Adrenal gland (tissue), 12 donors: ENCODE data around the gene MAP3K7CL. TPM values are rescaled to one million over a fixed set of nuclear protein-coding genes. Genes with fewer than 3 reads are reported as not detected.

Experiments
- DNase-seq, 7 donors: peaks; one replicate each; pipeline ENCODE4 v3.0.0-alpha.2; 2019 to 2020
- H3K27ac ChIP-seq, 5 donors: fragments of 200-600 bp; sonication (generic) in 4 of 5; 1 replicate in 3 of 5; 2 replicates in 2 of 5; pipeline versions ENCODE4 v1.5.1 to v1.8.0; 2016 to 2020; ENCODE audit warnings: mild to moderate bottlenecking in 1 of 5
- H3K27me3 ChIP-seq: fragments of 200-600 bp; 2 replicates; pipeline ENCODE4 v1.8.0; 2021
- H3K36me3 ChIP-seq, 2 donors: fragments of 200-600 bp; replicated peaks in 1 of 2; 1 replicate in 1 of 2; 2 replicates in 1 of 2; pipeline versions ENCODE4 v1.5.1 to v1.8.0; 2018 to 2022
- H3K4me1 ChIP-seq, 2 donors: fragments of 200-600 bp; replicated peaks in 1 of 2; 1 replicate in 1 of 2; 2 replicates in 1 of 2; pipeline versions ENCODE4 v1.5.1 to v1.8.0; 2018 to 2021
- H3K4me3 ChIP-seq, 4 donors: fragments of 200-600 bp; sonication (generic) in 3 of 4; one replicate each; pipeline ENCODE4 v1.5.1; 2016 to 2018
- H3K9me3 ChIP-seq, 3 donors: fragments of 200-600 bp; sonication (generic) in 1 of 3; replicated peaks in 1 of 3; 1 replicate in 2 of 3; 2 replicates in 1 of 3; pipeline versions ENCODE4 v1.5.1 to v1.8.0; 2016 to 2021
- POLR2A ChIP-seq, 2 donors: fragments of 450-650 bp; IDR thresholded peaks; one replicate each; pipeline ENCODE4 v1.6.1; 2017; ENCODE audit warnings: antibody characterized with exemption in 2 of 2, mild to moderate bottlenecking in 2 of 2, moderate library complexity in 1 of 2
- WGBS, 4 donors: extraction: QIAGEN DNeasy Blood & Tissue Kit in 2 of 4; methylation state at CpG; one replicate each; pipeline versions ENCODE4 v1.1.5 to v1.1.7; 2013 to 2017; 5-methylcytosine and 5-hydroxymethylcytosine counted together
- intact Hi-C, 2 donors: fragments of 100-400 bp; cut with DNase I; formaldehyde crosslinking; loops; one replicate each; pipeline versions ENCODE4 v1.14.1 to v1.15.0; 2022 to 2023
- polyA plus RNA-seq, 3 donors: library from polyadenylated mRNA; stranded (reverse); fragments of 200-250 nt in 2 of 3; fragments of 350-450 nt in 1 of 3; fragmentation: Illumina TruSeq in 1 of 3; extraction: RNeasy Lipid Tissue Mini Kit (QIAGEN cat#74804) in 1 of 3; gene quantifications; one replicate each; pipeline ENCODE4 v1.2.3, GENCODE V29; 2013 to 2014
- total RNA-seq, 9 donors: library from RNA; depleted of rRNA in 4 of 9; stranded (reverse); fragments of >200 nt in 4 of 9; fragments of 120-200 nt in 1 of 9; fragmentation: NEBNext Ultra II Directional in 1 of 9; extraction: Animal tissue kit (Norgen Biotek cat#: 25700) in 1 of 9; gene quantifications; one replicate each; pipeline versions ENCODE4 v1.1.0 to v1.2.4, GENCODE V29; 2013 to 2023
- TF ChIP-seq, protein P1 (sequence below), 6 experiments: fragments of 450-650 bp in 4 of 6; fragments of 200-600 bp in 2 of 6; sonication (generic) in 1 of 6; IDR thresholded peaks; 1 replicate in 5 of 6; 2 replicates in 1 of 6; pipeline versions ENCODE4 v1.5.1 to v1.8.0; 2016 to 2021; ENCODE audit warnings: antibody characterized with exemption in 6 of 6, mild to moderate bottlenecking in 2 of 6, moderate library complexity in 1 of 6
- donor health status: healthy with polysubstance abuse.
- donor health status: Bipolar disorder and iron deficiency.
- donor health status: DM: yes; HTN: yes; CAD: no.
- donor health status: DM: no; HTN: no; CAD: no.
- donor health status: DM: no; HTN: no; CAD: no.
- donor health status: DM: yes; HTN: yes; CAD: no.

MAP3K7CL gene
- total and polyA plus RNA-seq, 12 donors, result 3.6 to 29.5 (median 16.9) TPM

DNA sequence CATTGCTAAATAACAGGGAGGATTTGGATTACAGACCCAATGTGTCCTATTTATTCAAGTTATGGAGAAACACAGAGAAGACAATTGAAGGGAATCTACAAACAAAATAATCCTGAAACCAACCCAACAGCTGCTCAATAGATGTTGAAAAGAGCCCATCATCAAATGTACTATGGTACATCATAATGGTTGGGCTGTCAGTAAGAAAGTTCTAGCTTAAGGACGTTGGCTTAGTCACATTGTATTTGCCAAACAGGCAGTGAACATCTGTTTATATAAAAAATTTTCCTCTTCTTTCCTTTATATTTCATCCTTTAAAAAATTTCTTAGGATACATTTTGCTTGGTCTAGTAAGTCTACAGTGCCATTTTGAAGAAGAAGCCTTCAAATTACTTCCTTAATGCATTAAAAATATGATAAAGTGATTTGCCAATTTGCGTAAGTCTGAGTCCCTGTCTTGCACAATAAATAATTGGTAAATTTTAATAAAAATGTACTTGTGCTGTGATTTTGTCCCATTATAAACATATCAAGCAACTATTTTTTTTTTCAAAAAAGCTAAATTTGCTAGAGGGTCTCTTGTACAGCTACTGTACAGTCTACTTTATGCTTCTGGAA, 14.4 kb downstream of the MAP3K7CL start:
- intact Hi-C loops, result no loop called here
- peak overlapping the region; percentile 15 to 75 (median 53) for H3K27ac ChIP-seq

DNA sequence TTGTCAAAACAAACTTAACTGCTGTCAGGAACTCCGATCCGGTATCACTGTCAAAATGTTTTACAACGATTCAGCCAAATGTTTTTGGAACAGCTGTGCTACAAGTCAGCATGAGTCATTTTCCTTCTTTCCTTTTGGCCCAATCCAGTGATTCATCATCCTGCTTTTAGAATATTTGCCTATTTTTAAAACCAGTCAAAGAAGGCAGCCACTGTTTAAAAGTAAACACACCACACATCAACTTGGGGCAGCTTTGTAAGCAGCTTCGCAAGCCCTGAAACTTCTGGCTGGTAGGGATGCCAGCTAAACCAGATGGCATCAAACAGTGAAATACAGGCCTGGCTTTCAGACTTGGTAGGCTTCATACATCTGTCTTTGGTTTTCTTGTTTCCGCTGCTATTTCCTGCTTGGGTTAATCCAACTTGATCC, 14.9 kb downstream of the MAP3K7CL start:
- peaks cover 10 to 21% of the 10 kb centered on the region in 2 donors for H3K4me1 ChIP-seq
- WGBS, 4 donors, result 21 to 25% (median 24%) methylated on average over 5 of the region's 5 CpGs
- no peaks in the 10 kb centered on the region for H3K36me3 ChIP-seq
- peak; percentile 24 to 64 (median 37) for DNase-seq
- intact Hi-C loops, result no loop called here
- H3K27me3 ChIP-seq, result no peaks in the 10 kb centered on the region
- TF ChIP-seq POLR2A (IDR thresholded peaks at IDR 0.05), result no peak
- TF ChIP-seq, protein P1, sequence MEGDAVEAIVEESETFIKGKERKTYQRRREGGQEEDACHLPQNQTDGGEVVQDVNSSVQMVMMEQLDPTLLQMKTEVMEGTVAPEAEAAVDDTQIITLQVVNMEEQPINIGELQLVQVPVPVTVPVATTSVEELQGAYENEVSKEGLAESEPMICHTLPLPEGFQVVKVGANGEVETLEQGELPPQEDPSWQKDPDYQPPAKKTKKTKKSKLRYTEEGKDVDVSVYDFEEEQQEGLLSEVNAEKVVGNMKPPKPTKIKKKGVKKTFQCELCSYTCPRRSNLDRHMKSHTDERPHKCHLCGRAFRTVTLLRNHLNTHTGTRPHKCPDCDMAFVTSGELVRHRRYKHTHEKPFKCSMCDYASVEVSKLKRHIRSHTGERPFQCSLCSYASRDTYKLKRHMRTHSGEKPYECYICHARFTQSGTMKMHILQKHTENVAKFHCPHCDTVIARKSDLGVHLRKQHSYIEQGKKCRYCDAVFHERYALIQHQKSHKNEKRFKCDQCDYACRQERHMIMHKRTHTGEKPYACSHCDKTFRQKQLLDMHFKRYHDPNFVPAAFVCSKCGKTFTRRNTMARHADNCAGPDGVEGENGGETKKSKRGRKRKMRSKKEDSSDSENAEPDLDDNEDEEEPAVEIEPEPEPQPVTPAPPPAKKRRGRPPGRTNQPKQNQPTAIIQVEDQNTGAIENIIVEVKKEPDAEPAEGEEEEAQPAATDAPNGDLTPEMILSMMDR (IDR thresholded peaks at IDR 0.05), result no peak
- H3K4me3 ChIP-seq, result peak overlapping the region in 1 of 4 donors; percentile 24
- H3K9me3 ChIP-seq, result no peaks in the 10 kb centered on the region
- peak overlapping the region; percentile 15 to 75 (median 53) for H3K27ac ChIP-seq

More for the DNA sequence above, 14.4 kb downstream of the MAP3K7CL start:
- Histone ChIP-seq H3K4me3 (peak overlapping the region in 1 of 4 donors; percentile 24), H3K27me3 (no peaks in the 10 kb centered on the region), H3K9me3 (no peaks in the 10 kb centered on the region), H3K4me1 (peaks cover 10 to 21% of the 10 kb centered on the region in 2 donors), H3K36me3 (no peaks in the 10 kb centered on the region)
- 20 to 33% (median 27%) methylated on average over 2 of the region's 2 CpGs for WGBS, 4 donors
- DNase-seq, result no peak
- TF ChIP-seq, protein P1 (IDR thresholded peaks at IDR 0.05), result no peak
- TF ChIP-seq POLR2A (IDR thresholded peaks at IDR 0.05), result no peak

DNA sequence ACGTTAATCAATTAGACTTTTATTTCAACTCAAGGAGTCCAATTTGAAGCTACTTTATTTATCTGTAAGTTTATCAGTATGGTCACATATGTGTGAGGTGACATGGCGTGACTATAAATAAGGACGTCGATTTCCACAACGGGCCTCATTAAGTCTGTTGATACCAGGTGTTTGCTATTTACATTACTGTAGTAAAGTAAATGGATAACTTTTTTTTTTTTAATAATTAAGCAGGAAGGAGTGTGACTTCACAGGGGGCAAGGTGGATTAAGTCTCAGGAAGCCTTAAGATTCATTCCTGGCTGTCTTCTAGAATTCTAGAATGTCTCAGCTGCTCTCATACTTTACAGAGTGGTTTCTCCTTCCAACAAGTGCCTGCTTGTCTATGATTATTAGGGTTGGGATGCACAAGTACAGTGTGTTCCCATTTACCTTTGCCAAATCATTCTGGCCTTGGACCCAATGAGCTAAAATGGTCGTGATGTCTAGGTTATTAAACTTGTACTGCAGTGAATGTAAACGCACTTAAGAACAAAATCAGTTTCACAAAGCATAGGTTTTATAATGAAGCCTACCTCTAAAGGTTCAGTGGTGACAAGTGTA, 15.5 kb downstream of the MAP3K7CL start:
- no peak for DNase-seq
- H3K9me3 ChIP-seq, result no peaks in the 10 kb centered on the region
- H3K36me3 ChIP-seq, result no peaks in the 10 kb centered on the region
- intact Hi-C loops, result no loop called here
- 67 to 75% (median 73%) methylated on average over 7 of the region's 7 CpGs for WGBS, 4 donors
- no peak overlapping the region for H3K4me3 ChIP-seq
- H3K27me3 ChIP-seq, result no peaks in the 10 kb centered on the region
- no peak for TF ChIP-seq POLR2A (IDR thresholded peaks at IDR 0.05)
- TF ChIP-seq, protein P1 (IDR thresholded peaks at IDR 0.05), result no peak
- H3K27ac ChIP-seq, result peak overlapping the region in 4 of 5 donors; percentile 52 to 75 (median 56)
- H3K4me1 ChIP-seq, result peaks cover 10 to 21% of the 10 kb centered on the region in 2 donors

DNA sequence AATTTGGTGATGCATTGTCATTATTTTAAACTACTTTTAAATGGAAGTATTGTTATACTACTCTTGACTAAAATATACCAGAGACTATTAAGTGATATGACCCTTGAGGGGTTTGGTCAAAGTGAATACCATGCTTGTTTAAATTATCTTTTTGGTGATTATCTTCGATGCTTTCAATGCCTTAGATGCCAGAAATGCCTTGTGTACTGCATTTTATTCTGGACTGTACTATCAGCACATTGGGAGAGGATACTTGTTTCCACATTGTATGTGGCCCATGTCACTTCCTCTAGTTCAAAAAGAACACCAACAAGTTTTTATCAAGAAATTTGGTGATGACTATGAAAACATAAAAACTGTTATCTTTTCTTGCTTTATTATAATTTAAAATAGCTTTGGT, 16.3 kb downstream of the MAP3K7CL start:
- Histone ChIP-seq H3K4me1 (peaks cover 10 to 21% of the 10 kb centered on the region in 2 donors), H3K27me3 (no peaks in the 10 kb centered on the region), H3K4me3 (no peak overlapping the region), H3K9me3 (no peaks in the 10 kb centered on the region), H3K27ac (no peak overlapping the region), H3K36me3 (no peaks in the 10 kb centered on the region)
- WGBS, 4 donors, result 67 to 86% (median 79%) methylated on average over 1 of the region's 1 CpG
- intact Hi-C loops, result no loop called here
- TF ChIP-seq POLR2A (IDR thresholded peaks at IDR 0.05), result no peak
- TF ChIP-seq, protein P1 (IDR thresholded peaks at IDR 0.05), result no peak
- DNase-seq, result no peak
